ACHN (cell line): ENCODE data around the gene LPGAT1.

ENCODE experiments used
- DNase-seq: peaks from one replicate; pipeline ENCODE4 v3.0.0-alpha.2; 2015
- in situ Hi-C: cut with HindIII; loops from 2 replicates; pipeline ENCODE4 v1.10.0; 2017; ENCODE audit warnings: low sequenced_read_pairs, low pct_ligation_motif_present, low pct_unique_long_range_greater_than_20kb

LPGAT1 gene

GRCh38 chr1:211788626-211789025 lies 41.9 kb downstream of the LPGAT1 start:
- in situ Hi-C loops: no loop called here
- no peak for DNase-seq

- in situ Hi-C loops: no loop called here
- no peak for DNase-seq
Observed at GRCh38 chr1:211783897-211784296, 46.7 kb downstream of the LPGAT1 start.

GRCh38 chr1:211783266-211783665 lies 47.3 kb downstream of the LPGAT1 start:
- in situ Hi-C loops: no loop called here
- DNase-seq: no peak

GRCh38 chr1:211781260-211781659 lies 49.3 kb downstream of the LPGAT1 start:
- DNase-seq: no peak
- in situ Hi-C loops: no loop called here

- no peak for DNase-seq
- in situ Hi-C loops: no loop called here
Observed at GRCh38 chr1:211775170-211775569, 55.4 kb downstream of the LPGAT1 start.

- no peak for DNase-seq
- in situ Hi-C loops: no loop called here
Observed at GRCh38 chr1:211764701-211765100, 65.9 kb downstream of the LPGAT1 start.

GRCh38 chr1:211762206-211762605 lies 68.4 kb downstream of the LPGAT1 start:
- no peak for DNase-seq
- in situ Hi-C loops: no loop called here

- in situ Hi-C loops: no loop called here
Observed at GRCh38 chr1:211761400-211761799, 69.2 kb downstream of the LPGAT1 start.

GRCh38 chr1:211756471-211757020 lies 74.0 kb downstream of the LPGAT1 start:
- in situ Hi-C loops: no loop called here
- DNase-seq: no peak

More at GRCh38 chr1:211761400-211761799, 69.2 kb downstream of the LPGAT1 start:
- no peak for DNase-seq

- DNase-seq: no peak
- in situ Hi-C loops: no loop called here
Observed at GRCh38 chr1:211753649-211754251, 76.8 kb downstream of the LPGAT1 start.

GRCh38 chr1:211752951-211753486 lies 77.5 kb downstream of the LPGAT1 start:
- in situ Hi-C loops: no loop called here
- DNase-seq: no peak

GRCh38 chr1:211752317-211752716 lies 78.2 kb downstream of the LPGAT1 start:
- DNase-seq: no peak
- in situ Hi-C loops: no loop called here

GRCh38 chr1:211751438-211751837 lies 79.1 kb downstream of the LPGAT1 start:
- no peak for DNase-seq
- in situ Hi-C loops: no loop called here

GRCh38 chr1:211750599-211750998 lies 80.0 kb downstream of the LPGAT1 start:
- DNase-seq: no peak
- in situ Hi-C loops: no loop called here

GRCh38 chr1:211749251-211749650 lies 81.3 kb downstream of the LPGAT1 start:
- DNase-seq: no peak
- in situ Hi-C loops: no loop called here

- in situ Hi-C loops: no loop called here
- no peak for DNase-seq
Observed at GRCh38 chr1:211748810-211749209, 81.8 kb downstream of the LPGAT1 start.

GRCh38 chr1:211742889-211743529 lies 87.6 kb downstream of the LPGAT1 start:
- no peak for DNase-seq
- in situ Hi-C loops: no loop called here

- DNase-seq: no peak
- in situ Hi-C loops: no loop called here
Observed at GRCh38 chr1:211742272-211742671, 88.3 kb downstream of the LPGAT1 start.

- in situ Hi-C loops: no loop called here
- no peak for DNase-seq
Observed at GRCh38 chr1:211741788-211742187, 88.8 kb downstream of the LPGAT1 start.

GRCh38 chr1:211741116-211741515 lies 89.4 kb downstream of the LPGAT1 start:
- in situ Hi-C loops: no loop called here

More at GRCh38 chr1:211741116-211741515, 89.4 kb downstream of the LPGAT1 start:
- DNase-seq: peak; percentile 8
